GM21786 (cell line): Measurements from ENCODE around the gene ADH1A.
"Not testable (repeated sequence)": the region's sequence is repeated elsewhere in the genome, so short reads cannot be mapped to it uniquely, and the experiment has no call there.

Source experiments
- ATAC-seq: cut with Tn5 transposase; IDR thresholded peaks from one replicate; pipeline ENCODE4 v1.9.1; 2021; ENCODE audit not compliant: unreplicated experiment

The ADH1A gene

DNA sequence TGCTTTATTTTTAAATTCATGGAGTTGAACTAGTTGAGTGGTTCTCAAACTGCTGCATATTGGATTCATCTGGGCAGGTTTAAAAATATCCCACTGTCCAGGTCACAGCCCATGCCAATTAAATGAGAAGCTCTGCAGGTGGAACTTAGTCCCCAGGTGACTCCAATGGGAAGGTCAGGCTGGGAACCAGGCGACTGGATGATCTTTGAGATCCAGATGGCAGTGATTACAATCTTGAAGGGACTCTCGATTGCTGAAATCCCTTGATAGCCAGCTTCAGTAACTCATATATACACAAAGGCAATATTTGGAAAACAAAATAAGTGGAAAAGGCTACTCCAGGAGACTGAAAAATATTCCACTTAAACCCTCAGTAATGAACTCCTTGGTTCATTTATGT lies 8.1 kb downstream of the ADH1A start:
- ATAC-seq, result no peak

DNA sequence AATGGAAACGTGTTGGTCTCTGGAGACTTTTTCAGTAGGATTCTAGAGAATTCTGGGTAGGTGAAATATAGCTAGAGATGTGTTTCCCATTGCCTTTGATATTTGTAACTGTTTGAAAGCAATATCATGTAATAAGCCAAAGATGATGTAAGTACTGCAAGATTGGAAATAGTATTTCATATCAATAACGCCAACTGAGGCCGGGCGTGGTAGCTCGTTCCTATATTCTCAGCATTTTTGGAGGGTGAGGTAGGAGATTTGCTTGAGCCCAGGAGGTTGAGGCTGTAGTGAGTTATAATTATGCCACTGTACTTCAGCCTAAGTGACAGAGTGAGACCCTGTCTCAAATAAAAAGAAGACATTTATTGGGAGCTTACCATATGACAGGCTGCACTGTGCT lies 9.5 kb downstream of the ADH1A start:
- no peak for ATAC-seq

DNA sequence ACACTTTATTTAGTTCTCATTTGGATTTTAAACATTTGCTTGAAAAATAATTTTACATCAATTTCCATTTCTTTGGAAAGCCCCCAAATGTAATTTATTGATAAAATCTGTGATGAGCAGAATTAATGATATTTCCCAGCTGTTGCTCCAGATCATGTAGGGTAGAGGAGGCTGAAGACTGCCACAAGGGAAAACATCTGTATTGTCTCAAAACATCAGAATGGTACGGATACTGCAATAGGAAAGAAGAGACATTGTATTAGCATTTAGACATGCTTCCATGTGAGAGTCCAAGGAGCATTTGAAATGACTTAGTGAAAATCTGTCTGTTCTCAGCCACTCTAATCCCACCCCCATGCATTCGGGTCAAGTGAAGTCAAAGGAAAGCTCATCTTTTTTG lies 14.4 kb downstream of the ADH1A start:
- ATAC-seq, result no peak

DNA sequence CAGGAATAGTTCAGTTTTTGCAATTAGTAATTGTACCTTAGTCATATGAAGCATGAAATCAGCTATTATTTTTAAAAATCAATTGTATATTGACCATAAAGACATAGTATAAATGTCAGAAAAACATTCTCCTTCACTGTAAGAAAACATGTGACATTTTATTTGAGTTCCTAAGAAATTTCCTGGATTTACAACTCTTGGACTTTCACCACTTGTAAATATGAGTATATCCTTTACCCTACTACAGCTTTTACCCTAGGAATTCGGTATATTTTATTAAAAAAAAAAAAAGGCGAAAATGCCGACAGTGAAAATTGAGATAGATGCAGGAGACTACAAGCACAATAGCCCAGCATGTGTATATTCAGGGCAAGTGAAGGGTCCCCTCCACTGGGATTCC lies 14.9 kb downstream of the ADH1A start:
- ATAC-seq, result no peak

DNA sequence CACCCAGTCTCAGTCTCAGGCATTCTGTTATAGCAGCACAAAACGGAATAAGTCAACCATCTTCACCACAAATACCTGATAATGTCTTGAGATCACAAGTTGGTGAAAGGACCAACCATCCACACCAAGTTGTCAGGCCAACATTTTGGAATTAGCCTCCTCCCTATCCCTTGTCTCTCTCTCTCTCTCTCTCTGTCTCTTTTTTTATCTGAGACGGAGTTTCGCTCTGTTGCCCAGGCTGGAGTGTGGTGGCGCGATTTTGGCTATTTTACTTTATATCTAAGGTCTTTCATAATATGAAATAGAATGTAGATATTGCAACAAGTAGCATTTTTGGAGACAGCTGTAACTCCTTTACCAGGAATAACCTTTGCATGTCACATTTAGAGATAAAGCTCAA lies 15.7 kb downstream of the ADH1A start:
- no peak for ATAC-seq

DNA sequence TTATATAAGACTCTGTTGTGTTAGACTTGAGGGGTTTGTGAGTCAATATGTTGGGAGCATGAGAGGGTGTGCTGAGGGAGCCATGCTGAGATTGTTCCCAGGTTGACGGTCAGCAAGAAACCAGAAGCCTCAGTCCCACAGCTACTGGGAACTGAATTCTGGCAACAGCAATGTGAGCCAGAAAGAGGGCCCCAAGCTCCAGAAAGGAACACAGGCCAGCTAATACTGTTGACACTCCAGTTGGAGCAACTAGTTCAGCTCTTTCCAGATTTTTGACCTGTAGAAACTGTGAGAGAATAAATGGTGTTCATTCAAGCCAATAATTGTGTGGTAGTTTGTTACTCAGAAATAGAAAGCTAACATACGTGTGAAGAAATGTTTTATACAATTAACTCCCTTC lies 17.1 kb downstream of the ADH1A start:
- no peak for ATAC-seq

DNA sequence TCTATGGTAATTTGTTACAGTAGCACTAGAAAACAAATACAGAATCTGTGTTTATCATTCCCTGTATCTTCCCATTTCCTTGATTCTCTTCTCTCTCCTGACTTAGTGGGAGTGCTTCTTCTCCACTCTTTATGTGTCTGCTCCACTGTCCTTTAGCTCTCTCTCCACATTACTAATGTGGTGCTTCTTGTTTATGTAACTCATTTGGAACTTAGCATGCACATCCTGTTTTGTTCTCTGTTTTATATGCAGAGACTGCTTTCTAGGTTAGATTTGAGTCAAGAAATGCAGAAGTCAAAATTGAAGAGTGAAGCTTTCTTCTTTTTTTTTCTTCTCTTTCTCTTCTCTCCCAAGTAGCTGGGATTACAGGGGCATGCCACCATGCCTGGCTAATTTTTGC lies 25.9 kb downstream of the ADH1A start:
- no peak for ATAC-seq

DNA sequence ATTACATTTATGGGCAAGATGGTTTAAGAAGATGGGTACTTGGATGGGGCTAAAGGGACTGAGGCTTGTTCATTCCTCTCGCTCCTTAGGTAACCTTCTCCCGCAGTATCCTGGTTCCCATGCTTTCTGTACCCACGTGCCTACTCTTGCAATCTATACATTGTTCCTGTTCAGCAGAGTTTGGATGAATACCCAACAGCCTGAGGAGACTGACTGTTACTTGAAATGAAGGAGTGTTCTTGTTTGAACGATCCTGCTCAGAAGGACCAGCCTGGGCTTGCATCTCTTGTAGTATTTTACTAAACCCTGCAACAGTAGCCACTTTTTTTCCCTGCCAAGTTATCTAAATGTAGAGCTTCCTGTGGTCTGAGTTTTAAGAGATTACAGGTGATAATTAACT lies 38.0 kb downstream of the ADH1A start:
- ATAC-seq, result no peak

DNA sequence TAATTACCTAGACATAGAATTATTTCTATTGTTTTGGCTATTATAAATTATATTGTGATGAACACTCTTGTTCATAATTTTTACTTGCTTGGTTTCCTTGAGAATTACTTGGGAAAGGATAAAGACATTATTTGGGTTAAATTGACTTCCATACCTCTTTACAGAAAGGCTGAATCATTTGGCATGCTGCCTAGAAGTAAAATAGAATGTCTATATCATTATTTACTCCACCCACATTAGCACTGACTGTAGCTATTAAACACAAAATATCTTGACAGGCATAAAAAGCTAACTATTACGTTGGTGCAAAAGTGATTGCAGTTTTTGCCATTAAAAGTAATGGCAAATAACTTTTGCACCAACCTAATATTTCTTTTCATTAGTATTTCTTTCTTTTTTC lies 42.1 kb downstream of the ADH1A start:
- ATAC-seq, result no peak

DNA sequence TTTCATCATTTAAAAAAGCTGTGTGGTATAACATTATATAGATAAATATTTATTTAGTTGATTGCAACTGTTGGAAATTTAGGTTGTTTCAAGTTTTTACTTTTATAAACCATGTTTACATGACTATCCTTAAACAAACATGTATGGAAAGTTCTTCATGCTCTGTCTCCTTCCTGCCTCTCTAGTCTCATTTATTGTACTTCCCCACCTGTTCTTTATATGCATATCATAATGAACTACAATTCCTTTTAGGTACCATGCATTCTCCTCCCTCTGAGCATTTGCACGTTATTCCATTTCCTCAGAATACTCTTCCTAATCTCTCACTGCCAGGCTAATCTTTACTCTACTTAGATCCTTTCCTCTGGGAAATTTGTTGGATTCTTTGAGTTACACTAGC lies 54.8 kb downstream of the ADH1A start:
- no peak for ATAC-seq

DNA sequence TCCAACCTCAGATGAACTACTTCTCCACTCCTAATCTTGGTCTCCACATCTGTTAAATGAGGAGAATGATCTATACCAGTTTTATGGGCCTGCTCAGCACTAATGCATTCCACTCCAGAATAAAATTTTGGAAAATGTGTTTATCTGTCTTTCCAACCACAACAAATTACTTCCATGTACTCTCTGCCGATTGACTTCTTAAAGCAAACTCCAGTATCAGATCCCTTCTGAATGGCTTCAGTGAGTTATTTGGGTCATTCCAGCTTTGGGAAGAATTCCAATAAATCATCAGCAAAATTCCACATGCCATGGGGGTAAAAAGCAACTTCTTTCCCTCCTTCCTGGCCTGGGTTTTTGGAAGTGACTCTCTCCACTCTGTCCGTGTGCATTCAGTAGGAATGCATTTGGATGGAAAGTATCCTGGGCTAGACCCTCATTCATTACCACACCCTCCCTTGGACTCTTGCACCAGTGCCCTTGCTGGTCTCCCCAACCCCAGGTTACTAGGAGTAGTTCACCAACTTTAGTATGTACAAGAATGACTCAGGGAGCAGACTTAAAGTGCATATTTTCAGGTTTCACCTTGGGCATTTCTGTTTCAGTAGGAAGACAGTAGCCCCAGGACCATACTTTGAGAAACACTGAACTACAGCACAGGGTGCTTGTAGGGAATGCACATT lies 56.3 kb downstream of the ADH1A start:
- no peak for ATAC-seq

DNA sequence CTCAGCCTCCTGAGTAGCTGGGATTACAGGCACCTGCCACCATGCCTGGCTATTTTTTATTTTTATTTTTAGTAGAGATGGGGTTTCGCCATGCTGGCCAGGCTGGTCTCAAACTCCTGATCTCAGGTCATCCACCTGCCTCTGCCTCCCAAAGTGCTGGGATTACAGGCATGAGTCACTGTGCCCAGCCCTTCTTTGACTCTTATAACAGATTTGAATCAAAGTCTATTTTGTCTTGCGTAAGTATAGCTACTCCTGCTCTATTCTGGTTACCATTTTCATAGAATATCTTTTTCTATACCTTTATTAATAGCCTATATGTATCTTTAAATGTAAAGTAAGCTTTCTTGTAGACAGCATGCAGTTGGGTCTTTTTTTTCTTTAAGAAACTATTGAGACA lies 57.4 kb downstream of the ADH1A start:
- ATAC-seq, result not testable (repeated sequence)

DNA sequence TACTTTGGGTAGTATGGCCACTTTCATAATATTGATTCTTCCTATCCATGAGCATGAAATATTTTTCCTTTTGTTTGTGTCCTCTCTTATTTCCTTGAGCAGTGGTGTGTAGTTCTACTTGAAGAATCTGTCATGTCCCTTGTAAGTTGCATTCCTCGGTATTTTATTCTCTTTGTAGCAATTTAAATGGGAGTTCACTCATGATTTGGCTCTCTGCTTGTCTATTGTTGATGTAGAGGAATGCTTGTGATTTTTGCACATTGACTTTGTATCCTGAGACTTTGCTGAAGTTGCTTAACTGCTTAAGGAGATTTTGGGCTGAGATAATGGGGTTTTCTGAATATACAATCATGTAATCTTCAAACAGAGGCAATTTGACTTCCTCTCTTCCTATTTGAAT lies 62.1 kb downstream of the ADH1A start:
- ATAC-seq, result not testable (repeated sequence)

DNA sequence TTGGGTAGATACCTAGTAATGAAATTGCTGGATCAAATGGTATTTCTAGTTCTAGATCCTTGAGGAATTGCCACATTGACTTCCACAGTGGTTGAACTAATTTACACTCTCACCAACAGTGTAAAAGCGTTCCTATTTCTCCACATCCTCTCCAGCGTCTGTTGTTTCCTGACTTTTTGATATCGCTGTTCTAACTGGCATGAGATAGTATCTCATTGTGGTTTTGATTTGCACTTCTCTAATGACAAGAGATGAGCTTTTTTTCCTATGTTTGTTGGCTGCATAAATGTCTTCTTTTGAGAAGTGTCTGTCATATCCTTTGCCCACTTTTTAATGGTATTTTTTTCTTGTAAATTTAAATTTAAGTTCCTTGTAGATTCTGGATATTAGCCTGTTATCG lies 63.1 kb downstream of the ADH1A start:
- ATAC-seq, result not testable (repeated sequence)
